DMS153 (cell line): ENCODE data around the gene SARDH.
"Not testable (repeated sequence)": the region's sequence is repeated elsewhere in the genome, so short reads cannot be mapped to it uniquely, and the experiment has no call there.

ENCODE experiments used
- DNase-seq: peaks from one replicate; lab custom pipeline; 2025; lab: John Stamatoyannopoulos, UW

Gene SARDH

DNA sequence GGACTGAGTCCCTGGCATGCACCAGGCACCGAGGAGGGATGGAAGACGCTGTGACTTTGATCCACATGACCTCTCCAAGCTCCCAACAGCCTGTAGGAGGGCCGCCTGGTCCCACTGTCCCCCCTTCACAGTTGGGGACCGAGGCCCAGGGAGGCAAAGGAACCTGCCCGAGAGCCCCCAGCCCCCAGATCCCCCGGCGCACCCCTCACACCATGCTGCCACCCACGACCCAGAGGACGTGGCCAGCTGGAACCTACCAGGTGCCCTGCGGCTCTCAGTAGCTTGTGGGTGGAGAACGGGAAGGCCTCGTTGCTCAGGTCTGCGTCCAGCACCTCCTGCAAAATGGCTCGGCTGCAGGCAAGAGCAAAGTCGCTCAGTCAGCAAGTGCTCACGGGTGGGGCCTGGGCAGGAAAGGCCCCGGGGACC is 53.2 kb downstream of the SARDH start:
- no peak for DNase-seq

DNA sequence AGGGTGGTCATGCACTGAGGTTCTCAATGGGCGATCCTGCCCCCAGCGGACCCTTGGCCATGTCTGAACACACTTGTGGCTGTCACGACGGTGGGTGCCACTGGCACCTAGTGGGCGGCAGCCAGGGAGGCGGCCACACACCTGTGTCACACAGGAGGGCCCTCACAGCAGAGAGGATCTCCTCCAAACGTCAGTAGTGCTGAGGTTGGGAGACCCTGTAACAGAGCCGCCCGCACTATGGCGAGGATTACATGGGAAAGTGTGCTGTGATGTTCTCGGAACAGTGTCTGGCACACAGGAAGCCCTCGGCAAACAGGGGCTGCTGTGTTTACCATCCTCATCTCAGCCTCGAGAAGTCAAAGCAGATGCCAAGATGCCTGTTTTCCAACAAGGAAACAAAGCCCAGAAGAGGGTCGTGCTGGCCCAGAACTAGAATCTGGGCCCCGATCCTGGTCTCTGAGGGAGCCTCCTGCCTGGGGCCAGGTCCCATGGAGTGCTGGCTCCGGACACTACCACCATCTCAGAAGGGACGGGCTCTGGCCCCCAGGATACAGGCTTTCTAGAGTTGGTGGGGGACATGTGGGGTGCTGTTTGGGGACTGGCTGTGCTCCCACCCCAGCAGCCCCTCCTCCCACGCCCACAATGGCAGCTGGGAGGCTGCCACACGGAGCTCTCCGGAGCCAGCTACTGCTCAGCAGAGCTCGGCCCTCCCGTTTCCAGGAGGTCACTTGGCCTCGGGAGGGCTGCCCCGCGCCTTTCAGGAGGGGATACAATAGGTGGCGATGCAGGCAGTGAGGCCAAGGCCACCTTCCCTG is 53.8 kb downstream of the SARDH start:
- no peak for DNase-seq

DNA sequence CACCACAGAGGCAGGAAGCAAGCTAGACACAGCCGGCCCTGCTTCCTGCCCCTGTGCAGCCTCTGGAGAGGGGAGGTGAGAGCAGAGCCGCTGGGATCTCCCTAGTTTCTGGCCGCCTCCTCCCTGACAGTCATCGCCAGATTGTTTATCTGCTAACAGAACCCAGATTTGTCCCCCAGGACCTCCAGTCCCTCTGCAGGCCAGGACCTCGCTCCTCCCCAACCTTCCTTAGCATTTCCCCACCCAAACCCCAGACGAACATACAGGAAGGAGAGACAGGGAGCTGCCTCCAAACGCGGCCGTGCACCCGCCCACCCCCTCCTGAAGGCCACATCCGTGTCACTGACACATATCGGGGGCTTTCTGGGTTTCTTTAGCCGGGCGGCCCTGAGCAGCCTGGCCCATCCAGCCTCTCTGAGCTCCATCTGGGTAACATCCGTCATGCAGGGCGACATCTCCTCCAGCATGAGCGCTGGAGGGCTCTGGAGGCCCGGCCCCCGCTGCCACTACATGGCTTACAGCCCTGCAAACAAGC is 54.5 kb downstream of the SARDH start:
- no peak for DNase-seq

DNA sequence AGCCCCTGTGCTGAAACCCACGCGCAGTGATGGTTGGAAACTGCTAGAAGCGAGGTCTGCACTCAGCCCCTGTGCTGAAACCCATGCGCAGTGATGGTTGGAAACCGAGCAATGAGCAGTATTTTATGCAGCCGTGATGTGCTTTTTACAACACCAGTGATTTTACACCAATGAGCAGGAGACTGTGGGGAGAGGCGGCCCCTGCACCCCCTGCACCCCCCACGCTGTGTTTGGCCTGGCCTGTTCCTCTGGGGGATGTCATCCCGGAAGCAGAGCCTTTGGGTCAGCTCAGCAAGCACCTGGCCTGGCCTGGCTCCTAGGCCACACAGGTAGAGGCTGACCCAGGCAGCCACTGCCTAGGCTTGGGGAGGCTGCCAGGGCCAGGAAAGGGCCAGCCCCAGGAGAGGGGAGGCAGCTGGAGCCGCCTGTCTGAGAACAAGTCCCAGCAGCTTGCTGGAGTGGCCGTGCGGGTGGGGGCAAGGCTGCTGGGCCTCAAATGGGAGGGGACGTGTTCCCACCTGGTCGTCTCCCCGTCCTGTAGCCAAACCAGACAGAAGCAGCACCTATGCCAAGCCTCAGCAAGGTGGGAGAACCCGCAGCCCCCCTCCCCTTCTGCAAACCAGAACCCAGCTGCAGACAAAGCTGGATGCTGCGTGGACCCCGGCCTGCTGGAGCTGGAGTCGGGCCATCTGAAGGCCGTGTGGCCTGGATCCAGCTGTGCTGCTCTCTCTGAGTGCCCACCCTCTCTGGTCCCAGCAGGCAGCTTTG is 55.1 kb downstream of the SARDH start:
- no peak for DNase-seq

DNA sequence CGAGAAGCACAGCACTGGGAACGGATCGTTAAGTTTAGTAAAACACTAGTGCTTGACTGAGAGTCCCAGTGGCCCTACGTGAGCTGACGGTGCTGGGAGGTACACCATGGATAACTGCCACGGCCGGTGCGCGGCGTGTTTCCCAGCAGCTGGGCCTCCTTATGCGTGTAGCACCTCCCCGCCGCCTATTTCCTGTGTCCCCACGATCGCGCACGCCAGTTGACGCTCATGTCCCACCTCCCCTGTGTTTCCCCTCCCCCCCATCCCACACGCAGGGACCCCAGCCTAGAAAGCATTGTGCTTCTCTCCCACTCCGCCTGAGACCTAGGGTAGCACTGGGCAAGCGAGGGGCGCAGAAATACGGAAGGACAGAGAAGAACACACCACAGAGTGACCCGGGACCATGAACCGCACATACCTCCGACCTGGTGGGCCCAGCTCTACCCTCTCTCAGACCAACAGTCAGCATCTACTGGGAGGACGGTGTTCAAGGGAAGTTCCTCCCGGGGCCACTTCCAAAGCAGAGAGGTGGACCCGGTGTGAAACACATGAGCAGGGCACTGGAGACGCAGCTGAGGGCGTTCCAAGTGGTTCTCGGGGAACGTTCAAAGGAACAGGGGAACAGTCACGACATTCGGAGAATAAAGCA is 56.4 kb downstream of the SARDH start:
- DNase-seq: no peak

GRCh38 chr9:133680976-133681657 is 57.0 kb downstream of the SARDH start:
- no peak for DNase-seq

DNA sequence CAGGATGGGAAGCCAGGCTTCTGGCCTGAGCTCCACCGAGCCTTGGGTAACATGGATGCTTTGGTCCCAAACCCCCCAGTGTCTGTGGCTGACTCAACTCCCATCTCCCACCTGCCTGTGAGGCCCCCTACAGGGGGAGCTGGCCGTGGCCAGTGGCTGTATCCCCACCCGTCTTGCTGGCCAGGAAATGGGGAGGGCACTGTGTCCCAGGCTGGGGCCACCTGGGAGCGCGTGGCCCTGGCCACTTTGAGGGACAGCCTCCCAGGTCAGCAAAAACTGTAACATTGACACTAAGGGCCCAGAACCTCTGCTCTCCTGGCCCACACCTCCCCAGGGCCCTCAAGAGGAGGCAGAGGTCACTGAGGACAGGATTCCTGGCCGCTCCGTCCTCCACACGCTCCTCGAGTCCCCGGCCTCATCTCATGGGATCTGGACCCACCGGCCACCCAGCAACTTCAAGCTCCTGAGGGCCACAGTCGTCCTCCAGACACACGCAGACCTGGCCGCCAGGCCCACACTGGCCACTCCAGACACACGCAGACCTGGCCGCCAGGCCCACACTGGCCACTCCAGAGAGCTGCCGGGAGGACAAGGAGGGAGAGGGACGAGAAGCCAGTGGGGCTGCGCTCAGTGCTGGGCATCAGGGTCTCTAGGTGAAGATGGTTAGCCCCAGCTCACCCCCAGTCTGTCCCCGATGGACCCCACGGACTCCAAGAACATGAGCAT is 57.7 kb downstream of the SARDH start:
- DNase-seq: no peak

- no peak for DNase-seq
Measured at GRCh38 chr9:133679466-133680061, 58.6 kb downstream of the SARDH start.

DNA sequence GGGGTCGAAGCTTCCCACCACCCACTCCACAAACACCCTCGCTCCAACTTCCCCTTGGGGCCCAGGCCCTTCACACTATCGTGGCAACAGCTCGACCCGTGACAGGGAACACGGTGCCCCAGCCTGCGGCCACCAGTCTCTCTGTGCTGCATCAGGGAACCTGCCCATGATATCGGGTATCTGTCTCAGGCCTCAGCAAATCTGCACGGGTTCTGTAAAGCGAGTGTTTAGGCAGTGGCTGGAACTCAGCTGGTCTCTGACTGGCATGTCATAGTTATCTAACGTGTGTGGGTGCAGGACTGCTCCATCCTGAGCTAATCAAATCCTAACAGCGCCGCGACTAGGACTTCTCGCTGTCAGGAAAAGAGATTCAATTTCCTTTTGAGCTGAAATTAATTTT is 59.1 kb downstream of the SARDH start:
- no peak for DNase-seq

- no peak for DNase-seq
Measured at GRCh38 chr9:133677126-133678010, 60.8 kb downstream of the SARDH start.

- no peak for DNase-seq
Measured at GRCh38 chr9:133676450-133676849, 61.7 kb downstream of the SARDH start.

DNA sequence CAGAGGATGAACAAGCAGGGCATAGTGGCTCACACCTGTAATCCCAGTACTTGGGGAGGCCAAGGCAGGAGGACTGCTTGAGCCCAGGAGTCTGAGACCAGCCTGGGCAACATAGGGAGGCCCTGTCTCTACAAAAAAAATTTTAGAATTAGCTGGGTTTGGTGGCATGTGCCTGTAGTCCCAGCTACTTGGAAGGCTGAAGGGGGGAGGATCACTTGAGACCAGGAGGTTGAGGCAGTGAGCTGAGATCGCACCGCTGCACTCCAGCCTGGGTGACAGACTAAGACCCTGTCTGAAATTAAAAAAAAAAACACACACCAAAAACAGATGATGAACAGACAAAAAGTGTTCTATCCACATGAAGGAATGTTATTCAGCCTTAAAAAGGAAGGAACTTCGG is 62.4 kb downstream of the SARDH start:
- DNase-seq: not testable (repeated sequence)

GRCh38 chr9:133674091-133674490 is 64.1 kb downstream of the SARDH start:
- no peak for DNase-seq

DNA sequence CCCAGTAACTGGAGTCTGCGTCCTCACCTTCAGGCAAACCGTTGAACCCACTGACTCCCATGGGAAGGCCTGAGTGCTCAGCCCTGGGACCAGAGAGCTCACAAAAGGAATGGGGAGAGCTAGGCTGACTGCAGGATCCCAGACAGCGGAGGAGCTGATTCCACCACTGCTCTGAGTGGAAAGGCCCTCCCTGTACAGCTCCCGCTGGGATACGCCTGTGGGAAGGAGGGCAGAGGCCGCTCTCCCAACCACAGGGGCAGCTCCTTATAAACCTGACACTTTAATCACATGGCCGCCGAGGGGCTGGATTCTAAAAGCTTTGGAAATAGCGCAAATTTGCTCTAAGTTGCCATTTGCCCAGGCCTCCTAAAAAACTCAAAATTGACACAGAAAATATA is 64.9 kb downstream of the SARDH start:
- DNase-seq: no peak

DNA sequence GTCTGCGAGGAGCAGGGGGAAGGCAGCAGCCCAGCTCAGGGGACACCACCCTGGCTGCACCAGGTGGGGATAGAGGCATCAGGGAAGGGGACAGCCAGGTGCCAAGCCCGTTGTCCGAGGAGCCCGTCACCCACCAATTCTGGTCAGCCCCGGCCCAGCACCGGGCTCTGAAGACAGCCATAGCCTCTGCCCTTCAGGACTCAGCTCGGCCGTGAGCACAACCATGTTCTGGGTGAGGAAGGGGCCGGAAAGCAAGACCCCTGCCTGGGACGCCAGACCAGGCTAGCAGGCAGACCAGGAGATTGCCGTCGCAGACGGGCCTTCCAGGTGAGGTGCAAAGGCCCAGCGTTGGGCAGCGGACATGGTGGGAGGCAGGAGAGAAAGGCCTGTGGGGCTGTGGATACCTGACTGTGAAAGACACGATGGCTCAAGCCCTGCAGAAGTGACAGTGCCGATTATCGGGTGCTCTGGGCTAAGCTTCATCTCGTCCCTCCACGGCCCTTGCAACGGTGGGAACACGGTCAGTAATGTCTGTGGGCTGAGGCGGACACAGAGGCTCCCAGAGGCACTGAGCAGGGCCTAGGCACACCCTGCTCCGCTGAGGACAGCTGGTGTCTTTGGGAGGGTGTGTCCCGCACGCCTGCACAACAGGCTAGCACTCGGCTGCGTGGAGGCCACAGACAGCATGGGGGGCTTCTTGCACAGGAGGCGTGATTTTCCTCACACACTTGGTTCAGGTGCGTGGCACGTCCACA is 65.5 kb downstream of the SARDH start:
- no peak for DNase-seq

GRCh38 chr9:133671371-133671770 is 66.8 kb downstream of the SARDH start:
- DNase-seq: no peak

DNA sequence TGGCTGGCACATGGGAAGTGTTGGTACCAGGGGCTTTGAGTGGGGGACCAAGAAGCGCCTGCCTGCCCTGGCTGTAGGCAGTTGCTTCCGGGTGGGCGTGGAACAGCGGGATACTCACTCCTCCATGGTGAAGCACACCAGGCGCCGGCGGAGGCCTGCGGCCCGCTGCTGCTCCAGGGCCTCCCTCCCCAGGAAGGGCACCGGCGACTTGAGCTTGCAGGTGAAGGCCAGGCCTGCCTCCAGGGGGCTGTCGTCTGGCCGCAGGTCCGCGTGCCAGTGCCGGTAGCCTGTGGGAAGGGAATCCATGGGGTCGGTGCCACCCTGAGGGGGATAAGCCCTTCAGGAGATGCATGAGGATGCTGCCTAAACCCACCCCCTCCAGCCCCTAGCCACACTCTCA is 67.7 kb downstream of the SARDH start:
- DNase-seq: no peak

GRCh38 chr9:133669182-133669801 is 68.9 kb downstream of the SARDH start:
- DNase-seq: no peak
